GM21619 (cell line): Measurements from ENCODE around the gene GBX1.
A peak's percentile ranks its signal among the peaks of the same experiment; 100 is the strongest.

Source experiments
- ATAC-seq: cut with Tn5 transposase; IDR thresholded peaks from one replicate; pipeline ENCODE4 v1.9.1; 2021; ENCODE audit not compliant: unreplicated experiment

The GBX1 gene

GRCh38 chr7:151129117-151129959, 38.2 kb downstream of the GBX1 start:
- ATAC-seq = no peak

DNA sequence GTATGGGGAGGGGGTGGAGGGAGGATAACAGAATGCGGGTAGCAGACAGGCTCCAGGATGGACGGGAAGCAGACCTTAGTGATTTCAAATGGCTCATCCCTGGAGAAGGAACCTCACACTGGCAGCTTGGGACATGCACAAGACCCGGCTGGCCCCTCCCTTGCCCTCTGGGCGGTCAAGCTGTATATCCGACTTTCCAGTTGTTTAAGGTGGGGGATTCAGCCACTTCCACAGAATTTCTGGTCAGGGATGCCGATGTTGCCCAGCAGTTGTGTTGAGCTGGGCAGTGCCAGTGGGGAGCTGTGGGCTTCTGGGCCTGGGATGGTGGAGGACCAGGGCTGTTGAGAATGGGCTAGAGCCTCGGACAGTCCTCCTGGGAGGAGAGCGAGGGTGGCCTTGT, 38.8 kb downstream of the GBX1 start:
- ATAC-seq = no peak

- ATAC-seq = no peak
These were observed 39.4 kb downstream of the GBX1 start for GRCh38 chr7:151128144-151128543.

GRCh38 chr7:151126491-151127137, 40.9 kb downstream of the GBX1 start:
- no peak for ATAC-seq

DNA sequence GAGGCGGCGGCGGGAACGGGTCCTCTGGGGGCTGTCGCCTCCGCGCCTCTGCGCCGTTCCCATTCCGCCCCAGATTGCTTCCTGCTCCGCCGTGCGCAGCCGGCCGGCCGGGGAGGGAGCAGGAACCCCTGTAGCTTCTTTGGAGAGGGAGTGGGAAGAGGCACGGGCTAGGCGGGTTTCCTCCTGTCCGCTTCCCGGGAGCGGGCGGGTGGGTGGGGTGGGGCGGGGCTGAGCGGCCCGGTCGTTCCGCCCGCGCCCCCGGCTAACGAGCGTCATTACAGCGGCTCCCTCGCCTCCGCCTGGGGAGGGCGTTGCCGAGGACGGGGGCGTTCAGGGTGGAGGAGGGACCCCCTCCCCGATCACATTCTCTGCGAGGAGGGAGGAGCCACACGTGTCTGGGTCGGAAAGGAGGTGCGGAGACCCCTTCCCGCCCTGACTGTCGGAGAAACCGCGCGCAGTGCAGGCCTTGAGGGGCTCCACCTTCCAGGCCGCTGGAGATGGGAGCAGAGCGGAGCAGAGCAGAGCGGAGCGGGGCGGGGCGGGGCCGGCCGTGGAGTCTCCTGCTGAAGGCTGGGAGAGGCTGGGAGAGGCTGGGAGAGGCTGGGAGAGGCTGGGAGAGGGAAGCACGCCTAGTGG, 41.5 kb downstream of the GBX1 start:
- no peak for ATAC-seq

- no peak for ATAC-seq
These were observed 42.0 kb downstream of the GBX1 start for GRCh38 chr7:151125470-151125845.

DNA sequence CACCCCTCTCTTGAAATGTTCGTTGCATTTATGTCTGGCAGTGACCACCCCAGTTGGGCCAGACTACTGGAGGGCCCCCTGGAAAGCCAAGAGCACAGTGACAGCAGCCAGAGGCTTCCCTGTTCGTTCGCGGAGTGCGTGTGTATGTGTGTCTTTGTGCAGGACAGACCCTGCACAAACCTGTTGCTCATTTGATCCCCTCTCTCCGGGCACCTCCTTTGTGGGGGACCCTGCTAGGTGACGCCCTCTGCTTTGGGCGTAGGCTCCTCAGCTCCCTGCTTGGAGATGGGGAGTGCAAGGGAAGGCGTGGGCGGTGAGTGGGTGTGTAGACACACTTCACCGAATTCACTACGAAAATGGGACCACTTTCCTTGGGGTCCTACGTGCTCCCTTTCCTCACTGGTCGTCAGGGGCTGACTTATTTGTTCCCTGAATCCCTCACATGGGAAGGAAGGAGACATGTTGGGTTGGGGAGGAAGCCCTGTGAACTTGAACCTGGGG, 42.5 kb downstream of the GBX1 start:
- no peak for ATAC-seq

- no peak for ATAC-seq
These were observed 43.0 kb downstream of the GBX1 start for GRCh38 chr7:151124481-151124880.

DNA sequence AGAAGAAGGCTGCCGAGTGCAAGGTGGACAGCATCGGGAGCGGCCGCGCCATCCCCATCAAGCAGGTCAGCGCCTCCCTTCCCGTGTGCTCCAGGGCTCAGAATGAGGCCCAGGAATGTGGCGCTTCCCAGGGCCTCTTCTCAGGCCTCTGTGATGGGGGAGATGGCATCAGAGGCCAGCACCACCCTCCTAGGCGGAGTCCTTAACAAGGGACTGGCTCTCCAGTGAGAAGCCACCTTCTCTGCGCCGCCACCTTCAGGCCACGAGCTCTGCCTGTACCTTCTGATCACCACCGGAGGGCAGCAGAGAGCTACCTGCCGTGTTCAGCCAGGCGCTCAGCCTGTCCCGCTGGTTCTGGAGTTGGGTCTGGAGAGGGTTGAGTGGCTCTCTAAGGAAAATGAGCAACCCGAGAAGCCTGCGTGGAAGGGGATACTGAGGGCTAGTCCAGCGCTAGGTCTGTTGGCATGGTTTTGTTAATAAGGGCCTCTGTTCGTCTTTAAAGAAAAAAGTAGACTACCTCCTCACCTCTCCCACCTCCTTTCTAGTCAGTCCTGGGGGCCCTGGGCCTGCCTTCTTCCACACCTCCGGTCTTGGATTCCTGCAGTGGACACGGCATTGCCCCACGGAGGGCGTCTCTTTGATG, 43.6 kb downstream of the GBX1 start:
- ATAC-seq = peak; percentile 82

- no peak for ATAC-seq
These were observed 44.2 kb downstream of the GBX1 start for GRCh38 chr7:151123158-151123821.

GRCh38 chr7:151122796-151123157, 44.7 kb downstream of the GBX1 start:
- no peak for ATAC-seq

DNA sequence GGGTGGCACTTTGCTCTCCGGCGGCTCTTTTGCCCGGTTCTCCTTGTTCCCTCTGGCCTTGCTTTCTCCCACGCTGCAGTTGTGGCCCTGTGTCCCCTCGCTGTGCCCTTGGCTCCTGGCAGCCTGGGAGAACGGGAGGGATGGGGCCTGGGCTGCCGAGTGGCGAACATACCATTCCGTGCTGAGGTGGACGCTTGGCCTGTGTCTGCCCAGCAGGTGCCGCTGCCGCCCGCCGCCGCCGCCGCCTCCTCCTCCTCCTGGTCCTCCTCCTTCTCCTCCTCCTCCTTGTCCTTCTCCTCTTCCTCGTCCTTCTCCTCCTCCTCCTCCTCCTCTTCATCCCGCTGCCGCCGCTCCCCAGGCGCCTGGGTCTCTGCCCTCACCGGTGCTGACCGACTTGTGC, 45.2 kb downstream of the GBX1 start:
- no peak for ATAC-seq

GRCh38 chr7:151121380-151122170, 45.9 kb downstream of the GBX1 start:
- ATAC-seq = no peak

DNA sequence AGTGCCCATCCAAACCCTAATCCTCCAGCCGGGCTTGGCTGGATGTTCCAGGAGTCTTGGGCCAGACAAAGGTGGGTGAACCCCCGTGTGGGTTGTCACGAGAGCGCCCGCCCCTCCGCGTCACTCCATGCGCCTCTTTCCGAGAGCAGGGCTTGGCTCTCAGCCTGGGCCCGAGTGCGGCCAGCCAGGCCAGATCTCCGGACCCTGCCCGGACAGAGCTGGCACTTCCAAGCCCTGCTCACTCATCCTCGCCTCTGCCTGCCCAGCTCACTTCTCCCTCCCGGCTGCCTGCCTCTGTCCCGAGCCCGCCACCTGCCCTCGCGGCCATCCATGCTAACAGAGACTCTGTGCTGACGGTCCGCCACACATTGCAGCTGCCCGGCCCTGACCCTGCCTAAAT, 46.6 kb downstream of the GBX1 start:
- no peak for ATAC-seq

GRCh38 chr7:151119902-151120301, 47.6 kb downstream of the GBX1 start:
- no peak for ATAC-seq

DNA sequence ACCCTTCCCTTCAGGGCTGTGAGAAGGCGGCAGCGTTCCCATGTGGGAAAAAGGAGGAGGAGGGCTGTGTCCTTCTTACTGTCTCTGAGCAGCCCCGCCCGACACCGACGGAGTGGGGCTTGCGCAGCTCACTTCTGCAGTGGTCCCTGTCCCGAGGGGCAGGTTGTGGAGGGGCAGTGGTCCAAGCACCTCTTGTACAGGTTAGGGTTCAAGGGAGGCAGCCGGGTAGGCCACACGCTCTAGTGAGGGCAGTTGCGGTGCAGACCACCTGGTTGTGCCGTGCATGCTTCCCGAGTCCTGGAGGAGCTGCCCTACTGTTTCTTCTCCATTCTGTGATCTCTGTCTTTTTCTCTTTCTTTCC, 48.5 kb downstream of the GBX1 start:
- no peak for ATAC-seq

DNA sequence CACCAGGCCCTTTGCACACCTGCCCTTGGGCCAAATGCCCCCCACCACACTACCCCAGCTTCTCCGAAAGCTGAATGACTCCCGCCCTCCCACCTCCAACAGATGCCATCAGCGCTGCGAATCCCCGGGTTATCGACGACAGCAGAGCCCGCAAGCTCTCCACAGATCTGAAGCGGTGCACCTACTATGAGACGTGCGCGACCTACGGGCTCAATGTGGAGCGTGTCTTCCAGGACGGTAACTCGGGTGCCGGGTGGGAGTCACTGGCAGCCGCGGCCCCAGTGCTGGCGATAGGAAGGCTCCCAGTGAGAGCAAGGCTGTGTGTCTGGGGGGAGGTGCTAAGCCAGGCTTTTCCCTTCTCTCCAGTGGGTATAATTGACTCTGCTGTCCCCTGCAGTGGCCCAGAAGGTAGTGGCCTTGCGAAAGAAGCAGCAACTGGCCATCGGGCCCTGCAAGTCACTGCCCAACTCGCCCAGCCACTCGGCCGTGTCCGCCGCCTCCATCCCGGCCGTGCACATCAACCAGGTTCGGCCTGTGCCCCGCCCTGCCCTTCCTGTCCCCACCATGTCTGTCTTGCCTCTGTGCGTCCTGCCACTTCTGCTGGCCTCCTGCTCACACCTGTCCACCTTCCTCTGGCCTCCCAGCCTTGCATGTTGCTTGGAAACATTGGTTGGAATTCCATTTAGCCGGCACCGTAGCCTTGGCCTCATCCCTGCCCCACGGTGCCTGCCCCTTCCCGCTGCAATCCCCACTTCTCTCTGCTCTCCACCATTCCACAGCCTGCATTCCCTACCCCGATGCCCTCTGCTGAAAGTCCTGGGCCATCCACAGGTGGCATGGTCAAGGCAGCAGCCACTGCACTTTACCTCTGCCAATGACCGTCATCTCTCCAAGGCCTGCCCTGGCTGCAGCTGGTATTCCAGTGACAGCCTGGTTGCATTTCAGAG, 49.1 kb downstream of the GBX1 start:
- no peak for ATAC-seq

GRCh38 chr7:151117565-151117964, 49.9 kb downstream of the GBX1 start:
- ATAC-seq = no peak
